Measurements from ENCODE around the gene ERAP2.

- no peak for TF ChIP-seq CTCF (IDR thresholded peaks at IDR 0.05)
- no peak for TF ChIP-seq POLR2A (IDR thresholded peaks at IDR 0.05)
These were observed 16.9 kb upstream of the ERAP2 start for GRCh38 chr5:96859375-96859774.

Data from right lobe of liver (tissue), 4 donors.